HG02852 (cell line): ENCODE measurements around the gene RING1.

Experiments used
- ATAC-seq: cut with Tn5 transposase; IDR thresholded peaks from one replicate; pipeline ENCODE4 v1.9.1; 2021; ENCODE audit warnings: mild to moderate bottlenecking, moderate library complexity; ENCODE audit not compliant: unreplicated experiment

RING1 gene

GRCh38 chr6:33241968-33242367, 33.7 kb downstream of the RING1 start:
- ATAC-seq, result no peak

DNA sequence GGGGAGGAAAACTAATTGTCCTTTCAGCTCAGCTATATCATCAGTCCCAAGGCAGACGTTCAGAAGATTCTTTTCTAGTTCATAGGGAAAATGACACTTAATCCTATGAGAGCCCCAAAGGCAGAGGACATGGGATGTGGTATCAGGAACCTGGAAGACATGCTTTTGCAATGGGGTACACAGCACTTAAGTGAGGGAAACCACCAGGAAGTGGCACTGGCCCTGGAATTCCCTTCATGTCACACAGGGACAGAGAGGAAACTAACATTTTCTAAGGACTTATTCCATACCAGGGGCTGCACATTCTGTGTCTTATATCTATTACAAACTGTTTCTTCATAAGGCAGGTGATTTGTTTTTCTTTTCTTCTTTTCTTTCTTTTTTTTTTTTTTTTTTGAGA, 35.2 kb downstream of the RING1 start:
- no peak for ATAC-seq

DNA sequence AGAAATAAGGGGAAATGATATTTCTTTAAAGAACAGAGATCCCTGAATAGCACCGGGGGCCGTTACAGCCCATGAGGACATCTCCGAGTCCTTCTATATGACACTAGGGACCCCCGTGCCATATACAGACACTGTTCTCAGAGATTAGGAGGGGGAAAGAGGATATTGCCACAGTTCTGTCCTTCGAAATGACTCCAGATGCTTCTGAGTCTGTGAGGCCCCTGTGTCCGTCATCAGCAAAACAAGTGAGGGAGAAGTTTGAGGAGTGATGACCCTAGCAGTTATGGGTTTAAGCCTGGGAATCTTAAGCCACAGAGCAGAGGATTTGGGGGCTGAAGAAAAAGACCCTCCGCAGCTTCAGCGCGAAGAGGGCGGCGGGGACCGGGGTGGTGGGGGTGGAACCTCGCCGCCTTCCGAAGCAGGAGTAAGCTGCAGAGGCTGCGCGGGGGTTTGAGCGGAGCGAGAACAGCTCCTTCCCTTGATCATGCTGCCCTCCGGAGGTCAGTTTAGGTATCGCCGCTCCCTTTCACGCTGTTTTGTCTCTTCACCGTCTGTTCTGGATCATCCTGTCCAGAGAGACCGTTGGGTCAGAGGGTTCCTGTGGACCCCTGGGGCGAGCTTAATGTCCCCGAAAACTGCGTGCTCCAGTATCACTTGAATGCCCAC, 39.8 kb downstream of the RING1 start:
- ATAC-seq, result peak; percentile 35

DNA sequence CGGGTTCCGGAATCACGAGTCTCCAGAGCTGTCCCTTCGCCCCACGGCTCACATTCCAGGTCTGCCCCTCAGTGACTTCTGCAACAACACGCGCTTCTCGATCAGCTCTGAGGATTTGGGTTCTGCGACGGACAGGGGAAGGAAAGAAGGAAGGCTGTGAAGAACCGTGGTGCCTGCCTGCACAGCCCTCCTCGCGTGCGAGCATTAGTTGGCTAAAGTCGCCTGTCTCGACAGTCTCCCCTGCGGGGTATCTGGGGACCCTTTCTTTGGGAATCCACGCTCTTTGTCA, 40.3 kb downstream of the RING1 start:
- ATAC-seq, result no peak

- ATAC-seq, result peak; percentile 85
These were observed 40.8 kb downstream of the RING1 start for GRCh38 chr6:33248932-33249731.

GRCh38 chr6:33249732-33250630, 41.7 kb downstream of the RING1 start:
- no peak for ATAC-seq

DNA sequence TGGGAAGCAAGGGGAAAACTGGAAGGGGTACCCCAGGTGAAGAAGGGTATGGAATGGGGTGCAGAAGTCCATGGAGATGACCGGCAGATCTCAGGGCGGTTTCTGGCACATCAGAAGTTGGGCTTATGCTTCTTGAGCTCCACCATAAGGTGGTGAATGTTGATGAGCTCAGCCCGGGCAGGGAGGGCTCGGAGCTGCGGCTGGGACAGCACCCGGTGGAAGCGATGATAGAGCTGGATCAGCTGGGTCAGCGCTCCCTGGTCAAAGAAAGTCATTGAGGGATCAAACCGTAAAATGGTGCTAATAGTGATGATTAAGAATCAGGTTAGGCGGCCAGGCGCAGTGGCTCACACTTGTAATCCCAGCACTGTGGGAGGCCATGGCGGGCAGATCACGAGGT, 42.4 kb downstream of the RING1 start:
- no peak for ATAC-seq

GRCh38 chr6:33251395-33252012, 43.2 kb downstream of the RING1 start:
- ATAC-seq, result no peak

GRCh38 chr6:33252759-33253158, 44.5 kb downstream of the RING1 start:
- ATAC-seq, result no peak

DNA sequence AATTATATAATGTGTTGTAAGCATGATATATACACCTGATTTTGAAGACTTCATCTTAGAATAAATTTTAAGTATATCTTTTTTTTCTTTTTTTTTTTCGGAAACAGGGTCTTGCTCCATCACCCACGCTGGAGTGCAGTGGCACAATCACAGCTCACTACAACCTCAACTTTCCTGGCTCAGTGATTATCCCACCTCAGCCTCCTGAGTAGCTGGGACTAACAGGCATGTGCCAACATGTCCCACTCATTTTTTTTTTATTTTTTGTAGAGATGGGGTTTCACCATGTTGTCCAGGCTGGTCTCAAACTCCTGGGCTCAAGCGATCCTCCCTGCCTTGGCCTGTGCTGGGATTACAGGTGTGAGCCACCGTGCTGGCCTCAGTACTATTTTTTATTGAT, 46.3 kb downstream of the RING1 start:
- no peak for ATAC-seq

DNA sequence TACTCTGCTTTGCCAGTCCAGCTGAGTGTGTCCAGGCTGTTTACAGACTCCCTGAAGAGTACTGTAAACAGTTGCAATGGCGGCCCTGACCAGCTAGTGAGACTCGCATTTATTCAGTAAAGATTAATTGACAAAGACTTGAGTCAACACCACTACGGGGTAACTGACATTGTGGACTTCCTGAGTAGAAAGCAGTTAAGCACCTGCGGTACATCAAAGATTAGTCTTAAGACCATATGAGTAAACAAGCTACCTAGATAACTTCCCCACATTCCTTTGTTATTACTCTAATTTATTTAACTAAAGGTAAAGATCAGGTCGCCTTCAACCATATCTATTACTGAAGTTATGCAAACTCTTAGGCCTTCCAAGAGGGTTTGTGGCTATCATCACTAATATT, 50.7 kb downstream of the RING1 start:
- ATAC-seq, result no peak
